ENCODE results near the gene ZNHIT1.

GRCh38 chr7:101177644-101178043 lies 40.3 kb upstream of the ZNHIT1 start:
- TF ChIP-seq CTCF (IDR thresholded peaks at IDR 0.05): no peak
- TF ChIP-seq POLR2A (IDR thresholded peaks at IDR 0.05): no peak

Data from testis (tissue), 2 donors.